Effector CD8-positive, alpha-beta T cell (primary cell): ENCODE measurements around the gene ACD.
"Not testable (repeated sequence)": the region's sequence is repeated elsewhere in the genome, so short reads cannot be mapped to it uniquely, and the experiment has no call there.

Experiments
- DNase-seq: peaks from one replicate; lab custom pipeline; 2025; lab: John Stamatoyannopoulos, UW
- total RNA-seq, 4 experiments: gene quantifications; one replicate each; lab custom pipeline; 2026; lab: John Stamatoyannopoulos, UW

Gene ACD
- total RNA-seq, result 39.7 to 49.1 (median 44.6) reads per million in 4 experiments

- DNase-seq, result peak; percentile 92
Observed at GRCh38 chr16:67659675-67660563, at the start of gene ACD. TSS of gene ACD (minus strand) at chr16:67660260. CDS start at chr16:67660220, 40 bp downstream.

- DNase-seq, result no peak
Observed at GRCh38 chr16:67709050-67709449, 49.0 kb upstream of the ACD start.

- no peak for DNase-seq
Observed at GRCh38 chr16:67708368-67708771, 48.3 kb upstream of the ACD start.

GRCh38 chr16:67707790-67708189 is 47.7 kb upstream of the ACD start:
- no peak for DNase-seq

GRCh38 chr16:67707210-67707609 is 47.1 kb upstream of the ACD start:
- DNase-seq, result no peak

GRCh38 chr16:67704110-67704509 is 44.0 kb upstream of the ACD start:
- no peak for DNase-seq

GRCh38 chr16:67703626-67704025 is 43.6 kb upstream of the ACD start:
- DNase-seq, result no peak

- DNase-seq, result no peak
Observed at GRCh38 chr16:67702130-67702529, 42.1 kb upstream of the ACD start.

GRCh38 chr16:67701420-67701819 is 41.4 kb upstream of the ACD start:
- no peak for DNase-seq

- DNase-seq, result no peak
Observed at GRCh38 chr16:67699265-67699664, 39.2 kb upstream of the ACD start.

- no peak for DNase-seq
Observed at GRCh38 chr16:67697422-67698185, 37.5 kb upstream of the ACD start.

- DNase-seq, result no peak
Observed at GRCh38 chr16:67694611-67695010, 34.6 kb upstream of the ACD start.

- not testable (repeated sequence) for DNase-seq
Observed at GRCh38 chr16:67693517-67694285, 33.6 kb upstream of the ACD start.

GRCh38 chr16:67685388-67686112 is 25.5 kb upstream of the ACD start:
- no peak for DNase-seq

GRCh38 chr16:67683767-67684166 is 23.7 kb upstream of the ACD start:
- no peak for DNase-seq

- no peak for DNase-seq
Observed at GRCh38 chr16:67679935-67680897, 20.2 kb upstream of the ACD start.

- DNase-seq, result no peak
Observed at GRCh38 chr16:67678354-67679023, 18.4 kb upstream of the ACD start.

GRCh38 chr16:67677712-67678111 is 17.7 kb upstream of the ACD start:
- DNase-seq, result no peak

- no peak for DNase-seq
Observed at GRCh38 chr16:67676939-67677338, 16.9 kb upstream of the ACD start.

GRCh38 chr16:67676516-67676915 is 16.5 kb upstream of the ACD start:
- DNase-seq, result no peak
